Activated naive CD4-positive, alpha-beta T cell (primary cell): Measurements from ENCODE around the gene SAPCD1.

Source experiments
- DNase-seq, 4 experiments: peaks; one replicate each; lab custom pipeline; 2025; lab: John Stamatoyannopoulos, UW

The SAPCD1 gene

DNA sequence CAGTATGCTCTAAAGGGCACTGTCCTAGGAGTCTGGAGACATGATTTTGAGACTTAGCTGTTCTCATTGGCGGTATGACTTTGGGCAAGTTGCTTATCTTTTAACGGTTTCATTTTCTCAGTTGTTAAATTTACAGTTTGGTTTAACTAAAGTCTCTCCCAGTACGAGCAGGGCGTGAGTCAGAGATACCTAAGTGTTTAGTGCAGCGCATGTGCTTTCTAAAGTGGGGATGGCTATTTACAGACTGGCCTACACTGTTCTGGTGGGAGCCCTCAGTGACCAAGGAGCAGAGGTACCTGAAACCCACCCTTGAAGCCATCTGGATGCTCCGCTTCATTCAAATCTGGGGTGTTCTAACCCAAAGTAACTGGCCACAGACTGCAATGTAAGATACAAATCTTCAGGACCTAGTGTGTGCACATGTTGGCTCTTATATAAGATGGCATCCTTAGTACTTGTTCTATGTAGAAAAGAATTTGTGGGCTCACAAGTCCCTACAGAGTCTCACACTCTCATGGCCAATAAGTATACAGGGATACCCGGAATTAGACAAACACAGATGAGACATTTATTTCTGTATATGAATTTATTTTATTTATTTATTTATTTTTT, 11.9 kb upstream of the SAPCD1 start:
- no peak for DNase-seq

DNA sequence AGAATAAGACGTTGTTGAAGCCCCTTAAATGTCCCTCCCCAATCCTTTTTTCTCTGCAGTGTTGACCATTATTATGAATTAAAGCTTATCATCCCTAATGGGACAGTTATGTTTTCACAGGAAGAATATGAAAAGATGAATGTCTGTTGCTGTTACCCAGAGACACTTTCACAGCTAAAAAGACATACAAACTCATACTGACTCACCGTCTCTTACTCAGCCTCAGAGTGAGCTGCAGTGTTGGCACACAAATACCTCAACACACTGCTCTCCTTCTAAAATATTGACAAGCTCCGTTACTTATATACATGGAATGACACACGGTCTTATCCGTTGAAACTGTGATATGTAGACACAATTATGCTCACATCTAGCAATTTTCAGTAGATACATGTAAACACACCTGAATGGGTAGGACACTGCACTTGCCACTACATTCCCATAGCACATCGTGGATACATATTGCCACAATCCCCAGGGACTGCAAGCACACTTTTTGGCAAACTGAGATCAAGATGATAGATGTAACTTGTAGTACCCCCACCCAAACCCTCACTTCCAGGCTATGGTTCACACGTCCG, 9.6 kb upstream of the SAPCD1 start:
- no peak for DNase-seq

- DNase-seq = no peak
Measured at GRCh38 chr6:31758281-31758680, 4.2 kb upstream of the SAPCD1 start.

DNA sequence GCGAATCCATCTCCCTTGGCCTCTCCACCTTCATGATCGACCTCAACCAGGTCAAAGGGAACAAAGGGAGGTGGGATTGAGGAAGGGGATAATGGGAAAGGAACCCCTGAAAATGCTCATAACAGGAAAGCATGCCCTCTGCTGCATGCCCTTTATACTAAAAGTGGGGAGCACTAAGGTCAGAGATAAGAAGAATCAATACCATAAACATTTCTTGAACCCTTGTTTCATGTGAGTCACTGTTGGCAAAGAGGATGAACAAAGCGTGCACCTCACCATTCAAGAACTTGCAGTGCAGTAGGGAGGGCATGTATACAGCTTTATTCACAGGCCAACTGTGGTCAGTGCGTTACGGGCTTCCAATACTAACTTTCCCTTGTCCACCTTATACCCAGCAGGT, 1.7 kb upstream of the SAPCD1 start:
- DNase-seq = no peak

DNA sequence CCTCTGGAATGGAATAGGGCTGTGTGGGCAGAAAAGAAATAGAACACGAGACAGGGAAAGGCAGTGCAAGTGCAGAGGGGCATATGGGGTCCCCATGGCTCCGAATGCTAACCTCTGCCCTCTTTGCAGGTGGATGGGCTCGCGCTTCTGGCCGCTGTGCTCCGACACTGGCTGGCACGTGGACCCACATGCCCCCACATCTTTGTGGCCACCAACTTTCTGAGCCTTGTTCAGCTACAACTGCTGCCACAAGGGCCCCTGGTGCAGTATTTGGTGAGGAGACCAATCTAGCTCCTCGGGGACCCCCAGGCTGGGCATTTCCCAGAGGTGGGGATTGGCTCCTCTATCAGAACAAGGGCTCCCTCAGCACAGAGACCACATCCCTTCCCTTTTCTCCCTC, 1.1 kb upstream of the SAPCD1 start:
- DNase-seq = no peak

- no peak for DNase-seq
Measured at GRCh38 chr6:31762878-31763618, 592 bp downstream of the SAPCD1 start.

- DNase-seq = no peak
Measured at GRCh38 chr6:31763619-31763940, 1.1 kb downstream of the SAPCD1 start.

GRCh38 chr6:31764198-31764597, 1.7 kb downstream of the SAPCD1 start:
- DNase-seq = no peak

DNA sequence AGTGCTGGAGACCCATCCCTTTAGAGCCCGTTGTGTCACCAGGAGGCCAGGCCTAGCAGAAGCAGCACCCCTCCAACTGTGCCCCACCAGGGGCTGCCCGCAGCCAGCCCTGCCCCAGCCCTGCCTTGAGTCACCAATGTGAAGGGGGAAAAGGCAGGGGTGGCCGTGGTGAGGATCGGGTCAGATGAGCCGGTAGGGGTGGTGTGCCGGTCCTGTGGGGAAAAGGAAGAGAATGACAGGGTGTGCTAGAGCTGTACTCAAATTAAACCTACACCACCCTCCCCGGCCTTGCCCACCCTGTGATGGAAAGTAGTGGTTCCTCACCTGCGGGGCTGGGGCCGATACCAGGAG, 3.1 kb downstream of the SAPCD1 start:
- DNase-seq = no peak

GRCh38 chr6:31765910-31766794, 3.7 kb downstream of the SAPCD1 start:
- DNase-seq = no peak

- no peak for DNase-seq
Measured at GRCh38 chr6:31767096-31767645, 4.7 kb downstream of the SAPCD1 start.

GRCh38 chr6:31768363-31769257, 6.2 kb downstream of the SAPCD1 start:
- DNase-seq = no peak

- peak; percentile 37 to 61 (median 52) for DNase-seq
Measured at GRCh38 chr6:31769684-31770371, 7.4 kb downstream of the SAPCD1 start.

- DNase-seq = no peak
Measured at GRCh38 chr6:31770860-31771259, 8.4 kb downstream of the SAPCD1 start.

DNA sequence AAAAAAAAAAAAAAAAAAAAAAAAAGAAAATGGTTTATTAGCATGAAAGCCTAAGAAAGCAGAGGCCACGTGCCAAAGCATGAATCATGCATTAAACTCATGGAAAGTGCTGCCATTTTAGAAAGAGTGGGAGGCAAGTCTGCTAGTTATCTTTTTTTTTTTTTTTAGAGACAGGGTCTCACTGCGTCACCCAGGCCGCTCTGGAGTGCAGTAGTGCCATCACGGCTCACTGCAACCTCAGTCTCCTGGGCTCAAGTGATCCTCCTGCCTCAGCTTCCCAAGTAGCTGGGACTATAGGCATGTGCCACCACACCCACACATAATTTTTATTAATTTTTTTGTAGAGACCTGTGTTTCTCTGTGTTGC, 9.5 kb downstream of the SAPCD1 start:
- no peak for DNase-seq

GRCh38 chr6:31775184-31775583, 12.7 kb downstream of the SAPCD1 start:
- DNase-seq = no peak

DNA sequence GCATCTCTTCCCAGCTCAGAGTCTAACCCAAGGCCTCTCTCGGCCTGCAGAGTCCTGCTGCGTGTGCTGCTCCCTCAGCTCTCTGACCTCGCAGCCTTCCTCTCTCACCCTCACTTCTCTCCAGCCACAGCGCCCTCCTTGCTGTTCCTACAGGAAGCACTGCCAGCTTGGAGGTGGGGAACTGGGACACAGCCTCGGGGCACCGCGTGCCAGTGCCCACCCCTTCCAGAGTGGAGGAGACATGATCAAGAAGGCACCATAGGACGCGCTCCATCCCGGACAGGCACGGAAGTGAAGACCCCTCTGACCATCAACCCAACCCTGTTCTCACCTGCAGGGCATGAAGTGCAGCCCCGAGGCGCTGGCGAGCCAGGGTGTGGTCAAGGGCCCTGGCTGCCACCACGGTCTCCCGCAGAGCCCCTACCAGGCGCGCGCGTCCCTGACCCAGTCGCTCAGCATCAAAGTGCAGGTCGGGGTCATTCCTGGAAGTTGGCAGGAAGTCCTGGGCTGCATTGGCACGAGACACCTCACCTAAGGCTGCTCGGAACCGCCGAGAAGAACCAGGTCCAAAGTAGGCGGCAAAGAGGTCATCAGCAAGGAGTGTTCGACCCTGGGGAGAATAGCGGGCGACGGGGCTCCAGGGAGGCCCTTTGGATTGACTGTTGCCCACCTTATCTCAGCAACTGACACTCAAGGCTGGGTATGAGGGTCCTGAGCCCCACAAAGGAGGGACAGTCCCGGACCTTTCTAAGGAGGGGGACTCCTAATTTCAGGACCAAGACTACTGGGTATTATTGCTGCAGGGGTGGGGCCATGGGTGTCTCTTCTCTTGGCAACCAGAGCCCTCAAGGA, 13.4 kb downstream of the SAPCD1 start:
- no peak for DNase-seq

GRCh38 chr6:31776485-31776988, 14.1 kb downstream of the SAPCD1 start:
- DNase-seq = no peak

GRCh38 chr6:31776989-31777666, 14.7 kb downstream of the SAPCD1 start, which contains the start of gene VWA7:
Gene VWA7, minus strand, starts transcription at chr6:31777328. Its CDS starts 549 bp downstream, at chr6:31776779.
- peak; percentile 13 to 48 (median 46) for DNase-seq
